RWPE1 (cell line): ENCODE measurements around the gene UBA7.

Source experiments
- CTCF ChIA-PET: fragments of 350-600 bp; sonication (Branson Sonifier 250); formaldehyde crosslinking; extraction: SDS; loops from one replicate; lab custom pipeline; 2021; lab: Yijun Ruan, JAX
- POLR2A ChIA-PET: fragments of 400-600 bp; formaldehyde crosslinking; extraction: SDS; loops from one replicate; lab custom pipeline; 2020; ENCODE audit warnings: antibody characterized with exemption; ENCODE audit not compliant: low non-redundant PET; lab: Yijun Ruan, JAX
- DNase-seq: peaks from one replicate; pipeline ENCODE4 v3.0.0; 2012; ENCODE audit warnings: low spot score
- H3K27ac ChIP-seq: fragments of 450-650 bp; 2 replicates; pipeline ENCODE4 v1.5.1; 2017
- CTCF ChIP-seq: fragments of 450-650 bp; conservative IDR thresholded peaks from 2 replicates; pipeline ENCODE4 v1.5.1; 2017; ENCODE audit warnings: low read depth, mild to moderate bottlenecking

The UBA7 gene

GRCh38 chr3:49805897-49806701 lies 7.7 kb downstream of the UBA7 start:
- TF ChIP-seq CTCF, result no peak
- DNase-seq, result no peak
- ChIA-PET CTCF (interaction anchor here (0.6 to 0.9 kb wide), 2 partner anchors 33 to 130 kb away, joined by 3 to 9 read pairs; no protein-coding TSS in a partner anchor), POLR2A (no interaction called here)
- H3K27ac ChIP-seq, result peak overlapping the region; percentile 98

GRCh38 chr3:49805367-49805782 lies 8.4 kb downstream of the UBA7 start:
- ChIA-PET CTCF (interaction anchor here (0.6 to 0.9 kb wide), 3 partner anchors 34 to 124 kb away, joined by 3 to 4 read pairs (median 3); partner anchors contain the start of gene MON1A), POLR2A (no interaction called here)
- no peak for DNase-seq
- TF ChIP-seq CTCF, result no peak
- H3K27ac ChIP-seq, result peak overlapping the region; percentile 98

GRCh38 chr3:49804141-49805041 lies 9.4 kb downstream of the UBA7 start:
- CTCF ChIA-PET, result interaction anchor here (0.6 to 5.7 kb wide), 3 partner anchors 35 to 125 kb away, joined by 3 to 40 read pairs (median 3); partner anchors contain the start of gene MON1A
- H3K27ac ChIP-seq, result peak overlapping the region; percentile 98
- DNase-seq, result no peak
- no peak for TF ChIP-seq CTCF
- POLR2A ChIA-PET, result no interaction called here

GRCh38 chr3:49803465-49804140 lies 10.2 kb downstream of the UBA7 start:
- DNase-seq, result peak; percentile 68
- POLR2A ChIA-PET, result interaction anchor here (0.6 to 0.7 kb wide), 3 partner anchors 46 to 102 kb away, joined by 3 to 9 read pairs (median 4); no protein-coding TSS in a partner anchor
- H3K27ac ChIP-seq, result peak overlapping the region; percentile 98
- CTCF ChIA-PET, result interaction anchor here (1.3 to 5.7 kb wide), 3 partner anchors 36 to 98 kb away, joined by 3 to 40 read pairs (median 9); no protein-coding TSS in a partner anchor
- no peak for TF ChIP-seq CTCF

- ChIA-PET POLR2A (interaction anchor here (0.6 to 0.7 kb wide), 3 partner anchors 47 to 103 kb away, joined by 3 to 9 read pairs (median 4); no protein-coding TSS in a partner anchor), CTCF (interaction anchor here (0.6 to 5.7 kb wide), 5 partner anchors 11 to 49 kb away, joined by 3 to 40 read pairs (median 4); partner anchors contain the start of gene UBA7)
- peak within 1 kb of the TSS; percentile 98 for H3K27ac ChIP-seq
- peak; percentile 92 for TF ChIP-seq CTCF
- peak; percentile 77 for DNase-seq
Observed at GRCh38 chr3:49802719-49803464, 10.9 kb downstream of the UBA7 start, which contains the start of gene INKA1. INKA1 (plus strand) TSS chr3:49803261; CDS start chr3:49803393, 132 bp downstream.
